ENCODE results near the gene RECQL5.

- TF ChIP-seq CTCF (IDR thresholded peaks at IDR 0.05) (no peak), POLR2A (IDR thresholded peaks at IDR 0.05) (no peak)
These were observed 44.1 kb downstream of the RECQL5 start for GRCh38 chr17:75622771-75623273.

All from thyroid gland (tissue), 4 donors.